A549 (cell line): Measurements from ENCODE around the gene ST6GALNAC5. TPM values are rescaled to one million over a fixed set of nuclear protein-coding genes. Genes with fewer than 3 reads are reported as not detected.

Source experiments
- ATAC-seq, 2 experiments: fragments of 200-7000 bp in 1 of 2; fragments of >200 bp in 1 of 2; cut with Nextera tagmentation in 1 of 2; cut with Tn5 transposase in 1 of 2; 3 replicates each; pipeline versions ENCODE4 v1.8.0 to v1.9.1; 2018 to 2020; ENCODE audit warnings: mild to moderate bottlenecking in 1 of 2, moderate library complexity in 1 of 2
- CTCF ChIA-PET: fragments of 300-600 bp; sonication (Branson Sonifier 250); formaldehyde crosslinking; extraction: SDS; loops from one replicate; lab custom pipeline; 2021; ENCODE audit warnings: antibody characterized with exemption, inconsistent platforms; lab: Yijun Ruan, JAX
- POLR2A ChIA-PET: fragments of 350-600 bp; formaldehyde crosslinking; extraction: SDS; loops from one replicate; lab custom pipeline; 2021; ENCODE audit warnings: antibody characterized with exemption, inconsistent platforms; lab: Yijun Ruan, JAX
- DNase-seq, 2 experiments: peaks; one replicate each; pipeline versions ENCODE4 v3.0.0 to v3.0.0-alpha.2; 2011 to 2016; ENCODE audit warnings: low read depth in 1 of 2, low spot score in 1 of 2
- FAIRE-seq: peaks from 2 replicates; lab custom pipeline; 2011; peaks lifted over from hg19 to GRCh38; lab: Jason Lieb, UNC
- H3K27ac ChIP-seq, 2 experiments: fragments of >200 bp; sonication (Bioruptor Twin); formaldehyde crosslinking; 3 replicates each; pipeline ENCODE4 v1.5.1; 2016 to 2017
- H3K4me1 ChIP-seq: fragments of >200 bp; sonication (Bioruptor Twin); formaldehyde crosslinking; 3 replicates; pipeline ENCODE4 v1.6.1; 2016
- H3K4me2 ChIP-seq: fragments of >200 bp; sonication (Bioruptor Twin); formaldehyde crosslinking; 3 replicates; pipeline ENCODE4 v1.6.1; 2016
- H3K4me3 ChIP-seq: fragments of >200 bp; sonication (Bioruptor Twin); formaldehyde crosslinking; 3 replicates; pipeline ENCODE4 v1.5.1; 2016
- H3K9me3 ChIP-seq: fragments of >200 bp; sonication (Bioruptor Twin); formaldehyde crosslinking; 3 replicates; pipeline ENCODE4 v1.6.1; 2016
- CBX2 ChIP-seq: fragments of 200-600 bp; sonication (generic); IDR thresholded peaks from 2 replicates; pipeline ENCODE4 v1.6.1; 2016; ENCODE audit warnings: low read depth, mild to moderate bottlenecking, borderline replicate concordance
- CBX8 ChIP-seq: fragments of 200-600 bp; sonication (generic); IDR thresholded peaks from 2 replicates; pipeline ENCODE4 v1.6.1; 2016
- CHD4 ChIP-seq: fragments of 200-600 bp; sonication (generic); IDR thresholded peaks from 2 replicates; pipeline ENCODE4 v1.6.1; 2016; ENCODE audit warnings: antibody characterized with exemption, mild to moderate bottlenecking, borderline replicate concordance
- EHF ChIP-seq: fragments of 250-450 bp; sonication (Bioruptor Pico); IDR thresholded peaks from 2 replicates; pipeline ENCODE4 v1.5.0; 2020; ENCODE audit warnings: mild to moderate bottlenecking
- ELK1 ChIP-seq: fragments of 150-350 bp; IDR thresholded peaks from 2 replicates; pipeline ENCODE4 v1.6.1; 2014; ENCODE audit warnings: low read depth, mild to moderate bottlenecking, low read length
- FOSB ChIP-seq: fragments of 250-450 bp; sonication (Bioruptor Pico); IDR thresholded peaks from 2 replicates; pipeline ENCODE4 v1.5.0; 2020; ENCODE audit warnings: mild to moderate bottlenecking, moderate library complexity
- HES2 ChIP-seq: fragments of >200 bp; sonication (Bioruptor Twin); formaldehyde crosslinking; IDR thresholded peaks from 2 replicates; pipeline ENCODE4 v1.6.1; 2016
- HMGXB4 ChIP-seq: fragments of 250-450 bp; sonication (Bioruptor Pico); IDR thresholded peaks from 2 replicates; pipeline ENCODE4 v1.5.0; 2021; ENCODE audit warnings: mild to moderate bottlenecking, moderate library complexity, borderline replicate concordance
- HOXB13 ChIP-seq: fragments of 250-450 bp; sonication (Bioruptor Pico); IDR thresholded peaks from 2 replicates; pipeline ENCODE4 v1.5.0; 2020; ENCODE audit warnings: low read depth, mild to moderate bottlenecking, moderate library complexity
- JUN ChIP-seq, 2 experiments: fragments of >200 bp; sonication (Bioruptor Twin); formaldehyde crosslinking; IDR thresholded peaks; 2 replicates in 1 of 2; 3 replicates in 1 of 2; pipeline ENCODE4 v1.6.1; 2016 to 2017
- KDM1A ChIP-seq: fragments of 200-600 bp; sonication (generic); IDR thresholded peaks from 2 replicates; pipeline ENCODE4 v1.6.1; 2016; ENCODE audit warnings: low read depth, mild to moderate bottlenecking
- KDM5A ChIP-seq: fragments of 200-600 bp; sonication (generic); IDR thresholded peaks from 2 replicates; pipeline ENCODE4 v1.6.1; 2016; ENCODE audit warnings: antibody characterized with exemption, mild to moderate bottlenecking
- MAFK ChIP-seq: fragments of 450-650 bp; IDR thresholded peaks from 2 replicates; pipeline ENCODE4 v1.6.1; 2014; ENCODE audit not compliant: partially characterized antibody
- MAX ChIP-seq: IDR thresholded peaks from 2 replicates; pipeline ENCODE4 v1.6.1; 2012
- MYC ChIP-seq: IDR thresholded peaks from 2 replicates; pipeline ENCODE4 v1.6.1; 2012; ENCODE audit warnings: mild to moderate bottlenecking, inconsistent platforms, low read length, improper control_type of control experiment, borderline replicate concordance
- NFE2L2 ChIP-seq: fragments of 150-350 bp; conservative IDR thresholded peaks from 2 replicates; pipeline ENCODE4 v1.6.1; 2014; ENCODE audit warnings: low read length
- PBX3 ChIP-seq: IDR thresholded peaks from 2 replicates; pipeline ENCODE4 v1.6.1; 2012
- PHF8 ChIP-seq: fragments of 200-600 bp; sonication (generic); IDR thresholded peaks from 2 replicates; pipeline ENCODE4 v1.6.1; 2016; ENCODE audit warnings: low read depth, mild to moderate bottlenecking, antibody characterized with exemption, moderate library complexity, borderline replicate concordance
- POLR2AphosphoS2 ChIP-seq: conservative IDR thresholded peaks from 2 replicates; pipeline ENCODE4 v1.6.1; 2012; ENCODE audit warnings: low read length, improper control_type of control experiment, inconsistent platforms
- RAD21 ChIP-seq, 2 experiments: fragments of >200 bp in 1 of 2; sonication (Bioruptor Twin) in 1 of 2; formaldehyde crosslinking in 1 of 2; IDR thresholded peaks in 1 of 2; conservative IDR thresholded peaks in 1 of 2; 2 replicates in 1 of 2; 3 replicates in 1 of 2; pipeline ENCODE4 v1.6.1; 2012 to 2018; ENCODE audit warnings: inconsistent platforms in 1 of 2
- RCOR1 ChIP-seq: fragments of 150-350 bp; IDR thresholded peaks from 2 replicates; pipeline ENCODE4 v1.6.1; 2014; ENCODE audit warnings: antibody characterized with exemption, low read length, low read depth
- RFX5 ChIP-seq: fragments of 450-650 bp; IDR thresholded peaks from 2 replicates; pipeline ENCODE4 v1.7.1; 2014; ENCODE audit warnings: antibody characterized with exemption, mild to moderate bottlenecking, moderate library complexity
- RNF2 ChIP-seq: fragments of 200-600 bp; sonication (generic); IDR thresholded peaks from 2 replicates; pipeline ENCODE4 v1.6.1; 2016; ENCODE audit warnings: low read depth, mild to moderate bottlenecking, antibody characterized with exemption, moderate library complexity, borderline replicate concordance
- TFCP2L1 ChIP-seq: fragments of 250-450 bp; sonication (Bioruptor Pico); IDR thresholded peaks from 2 replicates; pipeline ENCODE4 v1.5.0; 2021; ENCODE audit warnings: mild to moderate bottlenecking
- TP53 ChIP-seq: fragments of 250-450 bp; sonication (Bioruptor Pico); IDR thresholded peaks from 2 replicates; pipeline ENCODE4 v1.5.0; 2021; ENCODE audit warnings: mild to moderate bottlenecking, moderate library complexity
- USF2 ChIP-seq: fragments of 450-650 bp; IDR thresholded peaks from 2 replicates; pipeline ENCODE4 v1.6.1; 2014; ENCODE audit warnings: antibody characterized with exemption
- ZFP36 ChIP-seq: fragments of 450-650 bp; IDR thresholded peaks from 2 replicates; pipeline ENCODE4 v1.6.1; 2014; ENCODE audit warnings: borderline replicate concordance; ENCODE audit not compliant: partially characterized antibody
- WGBS: methylation state at CpG from one replicate; pipeline ENCODE4 v1.1.6; 2017; ENCODE audit errors: missing lambda C conversion rate; 5-methylcytosine and 5-hydroxymethylcytosine counted together
- polyA plus RNA-seq, 4 experiments: library from polyadenylated mRNA; depleted of rRNA in 3 of 4; stranded (reverse); fragments of >200 nt; fragmentation: RNase III in 1 of 4; extraction: RNeasy Plus Mini Kit Qiagen cat#74134 plus additional on column Dnase treatment in 1 of 4; gene quantifications; 2 replicates in 3 of 4; 3 replicates in 1 of 4; pipeline ENCODE4 v1.2.3, GENCODE V29; 2011 to 2017

Gene ST6GALNAC5
- polyA plus RNA-seq, 2 of the 4 experiments (the other 2 are of a cell fraction): not detected

GRCh38 chr1:76957961-76958360 lies 90.7 kb downstream of the ST6GALNAC5 start (continued):
- TF ChIP-seq ELK1 (no peak), MYC (no peak)

GRCh38 chr1:76958828-76959227 lies 91.5 kb downstream of the ST6GALNAC5 start:
- Histone ChIP-seq H3K4me3 (no peak overlapping the region), H3K27ac (no peak overlapping the region), H3K4me1 (no peaks in the 10 kb centered on the region), H3K9me3 (no peaks in the 10 kb centered on the region), H3K4me2 (no peak overlapping the region)
- no peak for FAIRE-seq
- WGBS: 85% methylated on average over 4 of the region's 4 CpGs
- ChIA-PET CTCF (no interaction called here), POLR2A (no interaction called here)
- DNase-seq: no peak
- ATAC-seq: no peak
- TF ChIP-seq HOXB13 (CRISPR knock-in tag) (no peak), POLR2AphosphoS2 (no peak), CBX8 (no peak), ZFP36 (no peak), FOSB (no peak), PBX3 (no peak), KDM5A (no peak), MAFK (no peak)

GRCh38 chr1:76959556-76959955 lies 92.3 kb downstream of the ST6GALNAC5 start:
- H3K9me3 ChIP-seq: no peaks in the 10 kb centered on the region
- TF ChIP-seq NFE2L2 (no peak), KDM1A (no peak), USF2 (no peak)
- FAIRE-seq (no peak), ATAC-seq (no peak), DNase-seq (no peak)
- ChIA-PET POLR2A (no interaction called here), CTCF (no interaction called here)
- H3K4me3 ChIP-seq: no peak overlapping the region
- no peak overlapping the region for H3K27ac ChIP-seq
- H3K4me1 ChIP-seq: no peaks in the 10 kb centered on the region
- WGBS: 53% methylated on average over 4 of the region's 4 CpGs
- no peak overlapping the region for H3K4me2 ChIP-seq

- Histone ChIP-seq H3K4me2 (no peak overlapping the region), H3K27ac (no peak overlapping the region), H3K4me3 (no peak overlapping the region), H3K4me1 (no peaks in the 10 kb centered on the region), H3K9me3 (no peaks in the 10 kb centered on the region)
- 37% methylated on average over 6 of the region's 6 CpGs for WGBS
- CTCF ChIA-PET: no interaction called here
- DNase-seq (no peak), FAIRE-seq (no peak)
- no peak for TF ChIP-seq TP53
- TF ChIP-seq RCOR1: no peak
- TF ChIP-seq HES2: no peak
- TF ChIP-seq EHF (CRISPR knock-in tag): no peak
- no peak for TF ChIP-seq TFCP2L1
- no peak for TF ChIP-seq RNF2
- no peak for TF ChIP-seq RFX5
- TF ChIP-seq PBX3: no peak
- TF ChIP-seq RAD21 (conservative IDR thresholded peaks at IDR 0.05 in 1 of 2, IDR thresholded peaks at IDR 0.05 in 1 of 2): no peak
- TF ChIP-seq CBX2: no peak
- TF ChIP-seq CHD4: no peak
- TF ChIP-seq HMGXB4 (CRISPR knock-in tag): no peak
- TF ChIP-seq MAX: no peak
- TF ChIP-seq JUN (IDR thresholded peaks at IDR 0.05): no peak
- no peak for TF ChIP-seq PHF8
- TF ChIP-seq, all 56 proteins: peak for 0
- POLR2A ChIA-PET: no interaction called here
- ATAC-seq: no peak
Measured at GRCh38 chr1:76961181-76961819, 94.0 kb downstream of the ST6GALNAC5 start.
